ENCODE results near the gene CHCHD4.

CHCHD4 gene

GRCh38 chr3:14125193-14126016, 735 bp upstream of the CHCHD4 start (continued):
- TF ChIP-seq REST (tag by site-specific recombination; IDR thresholded peaks at IDR 0.05), result peak; percentile 100
- TF ChIP-seq ZNF558 (tag by site-specific recombination; IDR thresholded peaks at IDR 0.05), result no peak; the same call in 1 of the 2 replicates
- TF ChIP-seq ZNF76 (tag by site-specific recombination; IDR thresholded peaks at IDR 0.05; ENCODE audit: borderline replicate concordance, low read depth), result peak; percentile 7; the same call in 1 of the 2 replicates
- peak; percentile 70 for TF ChIP-seq ZFHX2 (tag by site-specific recombination; conservative IDR thresholded peaks at IDR 0.05)
- no peak for TF ChIP-seq ZNF664 (tag by site-specific recombination; IDR thresholded peaks at IDR 0.05)
- TF ChIP-seq ZNF639 (tag by site-specific recombination; IDR thresholded peaks at IDR 0.05), result peak; percentile 65; the same call in 1 of the 2 replicates
- TF ChIP-seq ZNF544 (tag by site-specific recombination; IDR thresholded peaks at IDR 0.05), result no peak
- TF ChIP-seq SCRT2 (tag by site-specific recombination; IDR thresholded peaks at IDR 0.05), result peak; percentile 89
- TF ChIP-seq IKZF3 (tag by site-specific recombination; IDR thresholded peaks at IDR 0.05), result peak; percentile 79
- TF ChIP-seq ZNF10 (tag by site-specific recombination; IDR thresholded peaks at IDR 0.05), result no peak
- TF ChIP-seq ZNF433 (tag by site-specific recombination; IDR thresholded peaks at IDR 0.05; ENCODE audit: low read depth), result no peak
- TF ChIP-seq ZNF791 (tag by site-specific recombination; IDR thresholded peaks at IDR 0.05), result no peak
- TF ChIP-seq FEZF1 (tag by site-specific recombination; IDR thresholded peaks at IDR 0.05), result 0 out of 2 replicates have a peak, but pooled peaks have one; percentile 8
- TF ChIP-seq GLIS1 (tag by site-specific recombination; IDR thresholded peaks at IDR 0.05), result peak; percentile 87
- 0 out of 2 replicates have a peak, but pooled peaks have one; percentile 44 for TF ChIP-seq BCL11A (tag by site-specific recombination; IDR thresholded peaks at IDR 0.05; ENCODE audit: low read depth)
- peak; percentile 78 for TF ChIP-seq ZNF2 (tag by site-specific recombination; IDR thresholded peaks at IDR 0.05)
- no peak for TF ChIP-seq ZNF670 (tag by site-specific recombination; IDR thresholded peaks at IDR 0.05; ENCODE audit: low read depth)
- peak; percentile 100 for TF ChIP-seq ZNF660 (tag by site-specific recombination; IDR thresholded peaks at IDR 0.05)
- TF ChIP-seq KLF8 (tag by site-specific recombination; IDR thresholded peaks at IDR 0.05), result peak; percentile 19
- peak; percentile 52 for TF ChIP-seq GLIS2 (tag by site-specific recombination; IDR thresholded peaks at IDR 0.05)
- peak; percentile 96 for TF ChIP-seq ZNF335 (tag by site-specific recombination; conservative IDR thresholded peaks at IDR 0.05)
- TF ChIP-seq ZNF398 (tag by site-specific recombination; IDR thresholded peaks at IDR 0.05), result peak; percentile 82
- peak; percentile 96 for TF ChIP-seq KLF10 (tag by site-specific recombination; IDR thresholded peaks at IDR 0.05)
- TF ChIP-seq ZBTB48 (tag by site-specific recombination; IDR thresholded peaks at IDR 0.05), result peak; percentile 74; the same call in 1 of the 2 replicates
- TF ChIP-seq ZNF600 (tag by site-specific recombination; IDR thresholded peaks at IDR 0.05), result peak; percentile 29
- 0 out of 2 replicates have a peak, but pooled peaks have one; percentile 64 for TF ChIP-seq KLF7 (tag by site-specific recombination; IDR thresholded peaks at IDR 0.05; ENCODE audit: borderline replicate concordance)
- TF ChIP-seq ZNF324 (tag by site-specific recombination; IDR thresholded peaks at IDR 0.05), result peak; percentile 6; the same call in 1 of the 2 replicates
- no peak for TF ChIP-seq GLI4 (tag by site-specific recombination; IDR thresholded peaks at IDR 0.05)
- peak; percentile 90 for TF ChIP-seq ZBTB8A (tag by site-specific recombination; IDR thresholded peaks at IDR 0.05)
- TF ChIP-seq ZNF16 (tag by site-specific recombination; IDR thresholded peaks at IDR 0.05; ENCODE audit: low read depth), result no peak
- TF ChIP-seq ZFP69B (tag by site-specific recombination; IDR thresholded peaks at IDR 0.05), result peak; percentile 9; the same call in 1 of the 2 replicates
- TF ChIP-seq INSM2 (tag by site-specific recombination; IDR thresholded peaks at IDR 0.05), result peak; percentile 20; the same call in 1 of the 2 replicates
- TF ChIP-seq SP2 (tag by site-specific recombination; IDR thresholded peaks at IDR 0.05), result peak; percentile 62

Measured in HEK293 (cell line).